Astrocyte (in vitro differentiated cells and primary cell): ENCODE results near the gene NCR2. TPM values are rescaled to one million over a fixed set of nuclear protein-coding genes. Genes with fewer than 3 reads are reported as not detected.

ENCODE experiments used
- DNase-seq: peaks from one replicate; pipeline ENCODE4 v3.0.0-alpha.2; 2010; ENCODE audit warnings: low read depth
- FAIRE-seq: peaks from 2 replicates; lab custom pipeline; 2011; peaks lifted over from hg19 to GRCh38; lab: Jason Lieb, UNC
- H2AFZ ChIP-seq: 2 replicates; pipeline ENCODE4 v1.6.0; 2012; ENCODE audit warnings: low read depth, low read length, inconsistent platforms
- H3K27ac ChIP-seq: 2 replicates; pipeline ENCODE4 v1.5.1; 2011; ENCODE audit warnings: low read depth, low read length, inconsistent platforms
- H3K27me3 ChIP-seq: 2 replicates; pipeline ENCODE4 v1.6.0; 2011; ENCODE audit warnings: low read length, inconsistent platforms; ENCODE audit not compliant: insufficient read depth
- H3K36me3 ChIP-seq: 2 replicates; pipeline ENCODE4 v1.5.1; 2011; ENCODE audit warnings: low read length, inconsistent platforms; ENCODE audit not compliant: insufficient read depth
- H3K4me1 ChIP-seq: 2 replicates; pipeline ENCODE4 v1.5.1; 2011; ENCODE audit warnings: low read length, inconsistent platforms; ENCODE audit not compliant: insufficient read depth
- H3K4me2 ChIP-seq: 2 replicates; pipeline ENCODE4 v1.6.0; 2012; ENCODE audit warnings: low read length, inconsistent platforms
- H3K4me3 ChIP-seq: 2 replicates; pipeline ENCODE4 v1.5.1; 2011; ENCODE audit warnings: low read depth, mild to moderate bottlenecking, low read length, inconsistent platforms; ENCODE audit not compliant: insufficient read depth
- H3K79me2 ChIP-seq: 2 replicates; pipeline ENCODE4 v1.6.0; 2012; ENCODE audit warnings: mild to moderate bottlenecking, low read length, inconsistent platforms; ENCODE audit not compliant: insufficient read depth
- H3K9ac ChIP-seq: 2 replicates; pipeline ENCODE4 v1.6.0; 2012; ENCODE audit warnings: mild to moderate bottlenecking, low read length, inconsistent platforms
- H3K9me3 ChIP-seq: 2 replicates; pipeline ENCODE4 v1.5.1; 2012; ENCODE audit warnings: low read depth, mild to moderate bottlenecking, low read length, inconsistent platforms; ENCODE audit not compliant: insufficient read depth
- H4K20me1 ChIP-seq: 2 replicates; pipeline ENCODE4 v1.6.0; 2012; ENCODE audit warnings: low read length, inconsistent platforms; ENCODE audit not compliant: insufficient read depth
- H3K27ac Mint-ChIP-seq: one replicate; pipeline ENCODE4 v1.8.0; 2021; ENCODE audit warnings: mild to moderate bottlenecking, mixed read lengths; ENCODE audit not compliant: unreplicated experiment
- H3K27me3 Mint-ChIP-seq: one replicate; pipeline ENCODE4 v1.8.0; 2021; ENCODE audit warnings: low read depth, mixed read lengths; ENCODE audit not compliant: unreplicated experiment
- H3K36me3 Mint-ChIP-seq: one replicate; pipeline ENCODE4 v1.8.0; 2021; ENCODE audit warnings: low read depth, mixed read lengths; ENCODE audit not compliant: unreplicated experiment
- H3K4me1 Mint-ChIP-seq: one replicate; pipeline ENCODE4 v1.8.0; 2021; ENCODE audit warnings: low read depth, mixed read lengths; ENCODE audit not compliant: unreplicated experiment
- H3K4me3 Mint-ChIP-seq: one replicate; pipeline ENCODE4 v1.8.0; 2021; ENCODE audit warnings: mild to moderate bottlenecking, moderate library complexity, mixed read lengths; ENCODE audit not compliant: unreplicated experiment
- H3K9me3 Mint-ChIP-seq: one replicate; pipeline ENCODE4 v1.8.0; 2021; ENCODE audit warnings: mild to moderate bottlenecking, mixed read lengths; ENCODE audit not compliant: unreplicated experiment
- CTCF ChIP-seq: IDR thresholded peaks from 2 replicates; pipeline ENCODE4 v1.5.1; 2011; ENCODE audit warnings: low read depth, mild to moderate bottlenecking, inconsistent platforms, low read length, moderate library complexity; ENCODE audit not compliant: insufficient read depth
- EZH2 ChIP-seq: IDR thresholded peaks from 2 replicates; pipeline ENCODE4 v1.6.1; 2012; ENCODE audit warnings: mild to moderate bottlenecking, low read length, inconsistent platforms; ENCODE audit not compliant: insufficient read depth
- total RNA-seq: library from RNA; stranded (reverse); gene quantifications from 2 replicates; pipeline ENCODE4 v1.2.1, GENCODE V29; 2021

Gene NCR2
- total RNA-seq, 1 donor from 2014 or later, result not detected

- Histone ChIP-seq H3K4me3 (no peak overlapping the region), H3K9ac (no peak overlapping the region), H3K27ac (no peak overlapping the region), H3K4me1 (no peaks in the 10 kb centered on the region), H3K36me3 (no peaks in the 10 kb centered on the region), H2AFZ (no peak overlapping the region), H4K20me1 (no peaks in the 10 kb centered on the region), H3K27me3 (peaks cover 8% of the 10 kb centered on the region), H3K79me2 (no peaks in the 10 kb centered on the region), H3K4me2 (no peak overlapping the region), H3K9me3 (no peaks in the 10 kb centered on the region)
- no peaks in the 10 kb centered on the region for H3K36me3 Mint-ChIP-seq
- FAIRE-seq (no peak), DNase-seq (no peak)
- H3K4me3 Mint-ChIP-seq, result no peak overlapping the region
- TF ChIP-seq EZH2 (no peak), CTCF (no peak)
- peaks cover 40% of the 10 kb centered on the region for H3K27me3 Mint-ChIP-seq
- no peaks in the 10 kb centered on the region for H3K4me1 Mint-ChIP-seq
- no peak overlapping the region for H3K27ac Mint-ChIP-seq
- H3K9me3 Mint-ChIP-seq, result no peaks in the 10 kb centered on the region
These were observed 535 bp downstream of the NCR2 start for GRCh38 chr6:41335943-41336342.

GRCh38 chr6:41336824-41337223 lies 1.4 kb downstream of the NCR2 start:
- no peak overlapping the region for H3K4me3 Mint-ChIP-seq
- no peaks in the 10 kb centered on the region for H3K9me3 Mint-ChIP-seq
- DNase-seq (no peak), FAIRE-seq (no peak)
- Histone ChIP-seq H3K27me3 (peaks cover 8% of the 10 kb centered on the region), H3K4me2 (no peak overlapping the region), H3K27ac (no peak overlapping the region), H3K4me3 (no peak overlapping the region), H3K4me1 (no peaks in the 10 kb centered on the region), H2AFZ (no peak overlapping the region), H3K9me3 (no peaks in the 10 kb centered on the region), H3K79me2 (no peaks in the 10 kb centered on the region), H3K9ac (no peak overlapping the region), H4K20me1 (no peaks in the 10 kb centered on the region), H3K36me3 (no peaks in the 10 kb centered on the region)
- no peak for TF ChIP-seq CTCF
- TF ChIP-seq EZH2, result no peak
- H3K4me1 Mint-ChIP-seq, result no peaks in the 10 kb centered on the region
- H3K27ac Mint-ChIP-seq, result no peak overlapping the region
- no peaks in the 10 kb centered on the region for H3K36me3 Mint-ChIP-seq
- peaks cover 37% of the 10 kb centered on the region for H3K27me3 Mint-ChIP-seq

GRCh38 chr6:41337709-41338108 lies 2.3 kb downstream of the NCR2 start:
- Histone ChIP-seq H3K79me2 (no peaks in the 10 kb centered on the region), H4K20me1 (no peaks in the 10 kb centered on the region), H3K27ac (no peak overlapping the region), H3K4me2 (no peak overlapping the region), H3K9ac (no peak overlapping the region), H3K27me3 (peaks cover 8% of the 10 kb centered on the region), H3K9me3 (no peaks in the 10 kb centered on the region), H3K4me1 (no peaks in the 10 kb centered on the region), H3K4me3 (no peak overlapping the region), H3K36me3 (no peaks in the 10 kb centered on the region), H2AFZ (no peak overlapping the region)
- H3K4me3 Mint-ChIP-seq, result no peak overlapping the region
- no peaks in the 10 kb centered on the region for H3K36me3 Mint-ChIP-seq
- FAIRE-seq (no peak), DNase-seq (no peak)
- no peaks in the 10 kb centered on the region for H3K4me1 Mint-ChIP-seq
- TF ChIP-seq CTCF (no peak), EZH2 (no peak)
- H3K9me3 Mint-ChIP-seq, result no peaks in the 10 kb centered on the region
- H3K27ac Mint-ChIP-seq, result no peak overlapping the region
- peaks cover 42% of the 10 kb centered on the region for H3K27me3 Mint-ChIP-seq
